IPS-11a (cell line): ENCODE results near the gene IFT57.

Experiments
- H3K4me3 ChIP-seq: one replicate; pipeline ENCODE4 v1.5.1; 2013; ENCODE audit warnings: low read depth, low read length, control low read depth

IFT57 gene

GRCh38 chr3:108127301-108127988 is 94.8 kb downstream of the IFT57 start:
- H3K4me3 ChIP-seq, result no peak overlapping the region

GRCh38 chr3:108126348-108126747 is 95.9 kb downstream of the IFT57 start:
- no peak overlapping the region for H3K4me3 ChIP-seq

DNA sequence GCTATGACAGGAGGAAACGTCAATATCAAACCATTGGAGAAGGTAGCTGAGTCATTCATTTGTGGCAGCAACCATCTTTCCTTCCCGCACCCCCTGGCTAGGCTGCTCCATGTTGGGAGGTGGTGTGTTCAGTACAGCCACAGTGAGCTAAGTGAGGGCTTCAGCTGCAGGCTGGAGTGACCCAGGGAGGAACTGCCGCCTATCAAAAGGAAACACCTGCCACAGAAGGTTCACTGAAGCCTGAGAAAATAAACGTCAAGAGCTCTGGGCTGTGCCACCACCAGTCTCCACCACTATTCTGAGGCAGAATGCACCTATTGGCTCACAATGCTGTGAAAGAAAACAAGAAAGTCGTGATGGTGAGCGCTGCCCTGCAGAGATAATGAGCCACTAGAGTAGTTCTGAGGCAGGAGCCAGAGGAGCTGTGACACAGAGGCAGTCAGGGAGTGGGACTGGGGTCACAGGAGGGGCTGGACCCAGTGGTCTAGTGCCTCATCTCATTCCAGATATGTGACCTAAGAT is 96.6 kb downstream of the IFT57 start:
- H3K4me3 ChIP-seq, result no peak overlapping the region

GRCh38 chr3:108125153-108125543 is 97.1 kb downstream of the IFT57 start:
- no peak overlapping the region for H3K4me3 ChIP-seq

GRCh38 chr3:108124337-108125152 is 97.7 kb downstream of the IFT57 start:
- no peak overlapping the region for H3K4me3 ChIP-seq

- H3K4me3 ChIP-seq, result no peak overlapping the region
These were observed 98.9 kb downstream of the IFT57 start for GRCh38 chr3:108123326-108123725.

- H3K4me3 ChIP-seq, result no peak overlapping the region
These were observed 99.9 kb downstream of the IFT57 start for GRCh38 chr3:108122276-108122675.

DNA sequence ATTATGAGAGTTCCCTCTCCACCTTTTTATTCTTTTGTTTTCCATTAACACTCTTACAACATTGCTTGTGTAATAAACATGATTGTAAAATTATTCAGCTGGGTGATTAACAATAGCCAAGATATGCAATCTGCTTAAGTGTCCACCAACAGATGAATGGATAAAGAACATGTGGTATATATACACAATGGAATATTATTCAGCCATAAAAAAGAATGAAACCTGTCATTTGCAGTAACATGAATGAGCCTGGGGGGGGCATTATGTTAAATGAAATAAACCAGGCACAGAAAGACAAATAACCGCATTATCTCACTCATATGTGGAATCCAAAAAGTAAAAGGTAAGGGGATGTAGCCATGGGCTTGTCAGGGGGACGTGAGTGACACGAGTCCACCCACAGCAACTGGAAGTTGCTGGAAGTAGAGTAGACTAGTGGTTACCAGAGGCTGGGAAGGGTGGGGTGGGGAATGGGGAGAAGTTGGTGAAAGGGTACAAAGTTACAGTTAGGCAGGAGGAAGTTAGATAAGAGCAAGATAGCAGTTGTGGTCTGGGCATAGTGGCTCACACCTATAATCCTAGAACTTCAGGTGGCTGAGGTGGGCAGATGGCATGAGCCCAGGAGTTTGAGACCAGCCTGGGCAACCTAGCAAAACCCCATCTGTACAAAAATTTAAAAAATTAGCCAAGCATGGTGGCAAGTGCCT is 102.7 kb downstream of the IFT57 start:
- no peak overlapping the region for H3K4me3 ChIP-seq

GRCh38 chr3:108118038-108118768 is 104.0 kb downstream of the IFT57 start:
- H3K4me3 ChIP-seq, result no peak overlapping the region

DNA sequence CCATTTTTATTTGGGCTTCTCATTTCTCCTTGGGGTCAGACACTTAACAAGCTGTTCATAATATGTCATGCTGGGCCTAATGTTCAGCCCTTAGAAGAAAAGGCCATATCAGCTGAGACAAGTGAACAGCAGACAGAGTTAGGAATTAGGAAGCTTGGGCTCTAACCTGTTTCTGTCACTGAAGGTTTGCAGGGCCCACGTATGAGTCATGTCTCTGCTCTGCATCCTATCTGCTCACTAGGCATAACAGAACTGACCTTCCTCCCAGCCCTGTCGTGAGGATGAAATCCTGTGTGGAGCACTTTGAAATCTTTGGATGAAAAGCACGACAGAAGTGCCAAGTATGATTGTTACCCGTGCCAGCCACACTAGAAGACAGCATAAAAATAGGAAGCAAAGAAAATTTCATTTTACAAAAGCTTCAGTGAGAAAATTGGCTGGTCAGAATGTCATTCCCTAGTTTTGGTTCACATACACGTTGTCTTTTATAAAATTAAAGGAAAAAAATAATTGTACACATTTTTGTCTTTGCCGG is 104.9 kb downstream of the IFT57 start:
- H3K4me3 ChIP-seq, result no peak overlapping the region

DNA sequence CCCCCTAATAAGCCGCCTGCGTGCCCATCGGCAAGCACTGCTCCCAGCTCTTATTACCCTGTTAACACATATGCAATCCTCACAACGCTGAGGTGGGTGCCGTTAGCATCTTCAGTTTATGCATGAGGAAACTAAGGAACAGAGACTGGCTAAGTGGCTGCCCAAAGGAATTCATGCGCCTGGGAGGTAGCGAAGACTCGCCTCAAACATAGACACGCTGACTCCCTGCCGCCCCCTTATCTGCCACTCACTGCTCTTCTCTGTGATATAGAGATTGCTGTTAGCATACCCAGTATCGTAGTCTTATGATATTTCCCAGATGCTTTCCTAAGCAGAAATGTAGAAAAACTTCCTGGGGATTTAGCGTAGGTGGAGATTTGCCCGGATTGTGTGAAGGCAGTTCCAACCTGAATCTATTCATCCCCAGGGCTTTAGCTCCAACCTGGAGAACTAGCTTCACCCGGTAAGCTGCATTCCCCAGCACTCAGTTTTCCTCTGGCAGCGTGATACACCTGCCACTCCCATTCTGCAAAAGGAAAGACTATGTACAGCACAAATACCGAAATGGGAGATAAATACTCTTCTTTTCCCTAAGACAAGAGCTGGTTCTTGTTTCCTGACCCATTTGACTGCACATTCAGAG is 107.7 kb downstream of the IFT57 start:
- no peak overlapping the region for H3K4me3 ChIP-seq

- H3K4me3 ChIP-seq, result no peak overlapping the region
These were observed 108.2 kb downstream of the IFT57 start for GRCh38 chr3:108113975-108114374.

- no peak overlapping the region for H3K4me3 ChIP-seq
These were observed 111.3 kb downstream of the IFT57 start for GRCh38 chr3:108110934-108111333.
